GM08714 (cell line): Measurements from ENCODE around the gene TM6SF1.
A peak's percentile ranks its signal among the peaks of the same experiment; 100 is the strongest.

Experiments used
- H3K4me3 ChIP-seq: fragments of 200-500 bp; sonication (Bioruptor generic); 2 replicates; pipeline ENCODE4 v1.5.1; 2014; ENCODE audit warnings: mild to moderate bottlenecking, low read length, inconsistent platforms
- ZNF274 ChIP-seq: IDR thresholded peaks from 2 replicates; pipeline ENCODE4 v1.6.1; 2012; ENCODE audit warnings: mild to moderate bottlenecking, low read depth, low read length

The TM6SF1 gene

DNA sequence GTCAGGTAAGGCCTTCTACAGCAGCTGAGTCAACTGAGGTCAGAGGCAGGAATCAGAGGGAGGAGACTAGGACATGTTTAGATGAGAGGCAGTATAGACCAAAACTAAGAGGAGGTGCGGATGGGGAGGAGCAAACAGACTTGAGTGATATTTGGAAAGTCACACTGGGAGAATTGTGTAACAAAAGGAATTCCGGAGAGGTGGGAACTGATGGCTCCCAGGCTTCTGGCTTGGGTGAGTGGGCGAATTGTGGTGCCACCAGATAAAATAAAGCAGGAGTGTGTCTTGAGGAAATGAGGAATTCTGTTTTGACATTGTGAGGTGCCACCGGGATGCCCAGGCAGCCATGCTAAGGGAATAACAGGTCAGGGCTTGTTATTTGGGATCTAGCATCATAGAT lies 3.3 kb upstream of the TM6SF1 start:
- no peak overlapping the region for H3K4me3 ChIP-seq
- no peak for TF ChIP-seq ZNF274

DNA sequence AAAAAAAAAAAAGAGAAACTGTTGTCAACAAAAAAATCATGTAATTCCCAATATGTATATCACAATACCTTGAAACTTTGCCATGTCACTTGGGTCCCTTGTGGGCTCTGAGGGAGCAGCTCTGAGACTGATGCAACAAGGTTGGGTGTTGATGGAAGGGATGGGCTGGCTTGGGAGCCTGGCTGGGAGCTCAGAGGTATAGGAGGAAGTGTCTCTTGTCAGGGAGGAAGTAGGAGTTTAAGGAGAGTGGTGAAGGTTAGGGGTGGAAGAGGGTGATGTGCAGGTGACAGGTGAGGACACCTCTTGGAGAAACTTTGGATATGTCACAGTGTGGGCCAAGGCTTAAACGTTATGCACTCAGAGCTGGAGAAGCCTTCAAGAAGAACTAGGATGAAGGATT lies 2.0 kb upstream of the TM6SF1 start:
- TF ChIP-seq ZNF274, result no peak
- no peak overlapping the region for H3K4me3 ChIP-seq

DNA sequence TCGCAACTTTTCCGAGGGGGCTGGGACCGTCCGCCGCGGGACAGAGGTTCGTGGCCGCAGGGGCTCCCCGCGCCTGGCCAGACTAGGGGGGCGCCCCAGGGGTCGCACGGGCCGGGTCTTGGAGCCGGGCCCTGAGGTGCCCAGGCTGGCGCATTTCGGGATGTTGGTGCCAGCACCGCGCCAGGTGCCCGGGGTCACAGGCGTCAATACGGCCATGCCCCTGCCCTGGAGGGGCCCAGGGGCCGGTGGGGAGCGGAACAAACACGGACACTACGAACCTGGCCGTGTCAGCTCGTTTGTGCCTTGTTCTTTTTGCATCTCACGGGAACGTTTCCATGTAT lies 366 bp downstream of the TM6SF1 start:
- TF ChIP-seq ZNF274, result no peak

DNA sequence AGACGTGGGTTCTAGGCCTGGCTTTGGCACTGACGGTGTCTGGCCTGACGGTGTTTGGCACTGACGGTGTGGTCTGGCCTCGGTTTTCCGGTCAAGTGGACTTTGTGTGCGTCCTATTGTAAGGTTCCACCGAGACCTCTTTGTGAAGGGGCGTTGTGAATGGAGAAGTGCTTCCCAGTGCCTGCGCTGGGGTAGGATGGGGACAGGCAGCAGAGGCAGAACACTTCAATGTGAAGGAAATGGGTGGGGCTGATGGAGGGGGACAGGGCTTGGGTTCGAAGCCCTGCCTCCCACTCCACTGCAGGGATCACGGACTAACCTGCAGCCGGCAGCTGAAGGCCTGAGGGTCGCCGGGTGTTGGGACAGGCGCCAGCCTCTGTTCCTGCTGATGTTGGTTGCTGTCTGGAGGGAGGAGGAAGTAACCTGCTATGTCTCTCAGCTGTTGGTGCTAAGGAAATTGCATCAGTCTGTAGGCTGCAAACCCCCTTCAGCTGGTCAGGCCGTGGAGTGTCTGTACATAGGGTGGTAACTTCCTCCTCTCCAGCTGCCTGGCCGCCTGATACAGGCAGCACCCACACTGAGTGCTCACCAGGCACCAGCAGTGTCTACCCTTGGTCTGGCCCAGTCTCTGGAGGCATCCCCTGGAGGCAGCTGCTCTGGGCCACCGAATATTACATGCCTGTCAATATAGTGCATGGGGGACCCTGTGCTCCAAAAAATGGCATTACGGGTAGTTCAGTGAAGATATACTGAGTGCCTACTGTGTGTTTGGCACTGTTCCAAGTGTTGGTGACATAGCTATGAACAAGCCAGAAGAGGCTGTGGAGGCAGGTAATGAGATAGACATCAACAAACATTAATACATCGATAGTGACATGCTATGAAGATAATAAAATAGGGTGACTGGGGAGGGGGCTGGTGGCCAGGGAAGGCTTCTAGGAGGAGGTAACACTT lies 1.1 kb downstream of the TM6SF1 start:
- H3K4me3 ChIP-seq, result peak overlapping the region; percentile 74; the same call in 1 of the 2 replicates
- no peak for TF ChIP-seq ZNF274

More for the DNA sequence above, 366 bp downstream of the TM6SF1 start:
- peak overlapping the region; percentile 74; the same call in 1 of the 2 replicates for H3K4me3 ChIP-seq

DNA sequence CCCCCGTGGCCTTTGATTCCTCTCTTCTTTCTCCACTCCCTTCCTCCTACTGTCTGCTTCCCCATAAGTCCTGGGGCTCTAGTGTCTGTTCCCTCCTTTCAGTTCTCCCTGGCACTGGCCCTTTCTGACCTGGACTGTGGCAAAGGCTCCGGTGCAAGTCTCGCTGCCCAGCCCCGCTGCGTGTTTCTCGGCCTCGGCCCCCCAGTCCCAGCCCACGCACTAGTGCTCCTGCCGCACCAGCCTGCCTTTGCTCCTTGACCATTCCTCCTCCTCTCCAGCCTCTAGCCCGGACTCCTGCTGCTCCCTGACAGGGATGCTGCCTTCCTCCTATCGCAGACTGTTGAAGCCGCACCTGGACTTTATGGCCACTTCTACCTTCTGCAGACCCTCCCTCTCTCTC lies 2.1 kb downstream of the TM6SF1 start:
- no peak overlapping the region for H3K4me3 ChIP-seq
- TF ChIP-seq ZNF274, result no peak

DNA sequence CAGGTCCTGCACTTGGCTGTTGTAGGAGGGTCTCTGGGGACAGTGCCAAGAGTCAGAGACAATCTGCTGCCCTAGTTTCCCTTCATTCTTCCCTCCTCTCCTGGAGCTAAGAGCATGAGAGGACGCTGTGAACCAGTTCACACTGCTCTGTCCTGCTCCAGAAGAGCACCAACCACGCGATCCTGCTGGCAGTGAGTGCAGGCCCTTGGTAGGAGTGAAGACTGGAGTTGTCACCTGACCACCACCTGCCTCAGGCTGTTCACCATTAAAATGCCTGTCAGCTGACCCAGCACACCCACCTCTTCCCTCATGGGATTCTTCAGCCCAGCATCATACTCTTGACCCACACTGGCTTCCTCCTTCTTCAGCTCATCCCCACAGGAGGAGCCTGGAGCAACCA lies 2.9 kb downstream of the TM6SF1 start:
- no peak for TF ChIP-seq ZNF274
- H3K4me3 ChIP-seq, result no peak overlapping the region

DNA sequence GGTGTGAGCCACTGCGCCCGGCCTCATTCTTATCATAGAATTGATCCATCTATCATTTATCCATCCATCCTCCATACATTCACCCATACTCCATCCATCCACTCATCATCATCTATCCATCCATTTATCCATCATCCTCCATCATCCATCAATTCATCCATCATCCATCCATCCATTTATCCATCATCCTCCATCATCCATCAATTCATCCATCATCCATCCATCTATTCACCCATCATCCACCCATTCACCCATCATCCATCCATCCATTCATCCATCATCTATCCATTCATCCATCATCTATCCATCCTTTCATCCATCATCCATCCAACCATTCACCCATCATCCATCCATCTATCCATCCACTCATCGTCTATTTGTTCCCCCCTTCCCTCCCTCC lies 3.7 kb downstream of the TM6SF1 start:
- no peak overlapping the region for H3K4me3 ChIP-seq
- no peak for TF ChIP-seq ZNF274

DNA sequence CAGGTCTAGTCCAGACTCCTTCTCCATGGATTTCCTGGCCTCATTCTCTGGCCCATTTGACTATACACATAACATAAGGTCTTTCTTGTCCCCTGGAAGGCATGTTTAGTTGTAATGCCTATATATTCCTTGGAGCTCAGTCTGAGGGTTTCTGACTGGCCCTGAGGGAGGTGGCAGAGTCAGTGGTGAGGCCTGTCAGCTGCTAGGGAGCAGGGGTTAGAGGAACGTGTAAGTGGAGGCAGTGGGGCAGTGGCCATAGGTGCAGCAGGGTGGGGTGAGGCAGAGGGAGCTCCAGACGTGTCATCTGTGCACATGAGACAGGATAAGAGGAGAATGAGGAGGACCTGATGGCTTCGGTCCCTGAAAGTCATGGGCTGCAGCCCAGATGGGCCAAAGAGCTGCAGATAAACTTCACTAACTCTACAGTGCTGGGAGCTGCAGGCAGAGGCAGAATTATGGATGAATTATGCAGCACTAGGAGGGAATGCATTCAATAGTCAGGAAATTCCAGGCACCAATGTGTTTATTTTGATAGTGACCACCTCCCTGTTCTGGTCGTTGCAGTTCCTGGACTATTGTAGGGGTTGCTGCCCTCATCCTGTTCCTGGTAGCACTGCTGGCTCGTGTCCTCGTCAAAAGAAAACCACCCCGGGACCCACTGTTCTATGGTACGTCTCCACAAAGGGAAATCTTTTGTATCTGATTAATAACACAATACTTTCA lies 4.9 kb downstream of the TM6SF1 start:
- no peak for TF ChIP-seq ZNF274
- no peak overlapping the region for H3K4me3 ChIP-seq

DNA sequence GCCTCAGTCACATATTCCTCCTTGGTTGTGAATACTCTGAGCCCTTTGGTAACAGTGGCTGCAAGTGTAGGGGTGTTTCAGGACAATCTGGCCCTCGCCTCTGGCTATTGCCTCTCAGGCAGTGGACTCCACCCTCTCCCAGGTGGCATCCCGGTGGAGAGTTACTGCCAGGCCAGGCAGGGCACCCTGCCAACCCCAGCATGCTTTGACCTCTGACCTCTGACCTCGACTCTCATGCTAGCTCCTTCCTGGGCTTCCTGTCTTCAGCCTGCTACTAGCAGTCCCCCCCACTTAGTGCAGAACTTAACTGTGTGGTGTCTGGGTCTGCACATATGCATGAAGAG lies 5.5 kb downstream of the TM6SF1 start:
- H3K4me3 ChIP-seq, result no peak overlapping the region
- no peak for TF ChIP-seq ZNF274

DNA sequence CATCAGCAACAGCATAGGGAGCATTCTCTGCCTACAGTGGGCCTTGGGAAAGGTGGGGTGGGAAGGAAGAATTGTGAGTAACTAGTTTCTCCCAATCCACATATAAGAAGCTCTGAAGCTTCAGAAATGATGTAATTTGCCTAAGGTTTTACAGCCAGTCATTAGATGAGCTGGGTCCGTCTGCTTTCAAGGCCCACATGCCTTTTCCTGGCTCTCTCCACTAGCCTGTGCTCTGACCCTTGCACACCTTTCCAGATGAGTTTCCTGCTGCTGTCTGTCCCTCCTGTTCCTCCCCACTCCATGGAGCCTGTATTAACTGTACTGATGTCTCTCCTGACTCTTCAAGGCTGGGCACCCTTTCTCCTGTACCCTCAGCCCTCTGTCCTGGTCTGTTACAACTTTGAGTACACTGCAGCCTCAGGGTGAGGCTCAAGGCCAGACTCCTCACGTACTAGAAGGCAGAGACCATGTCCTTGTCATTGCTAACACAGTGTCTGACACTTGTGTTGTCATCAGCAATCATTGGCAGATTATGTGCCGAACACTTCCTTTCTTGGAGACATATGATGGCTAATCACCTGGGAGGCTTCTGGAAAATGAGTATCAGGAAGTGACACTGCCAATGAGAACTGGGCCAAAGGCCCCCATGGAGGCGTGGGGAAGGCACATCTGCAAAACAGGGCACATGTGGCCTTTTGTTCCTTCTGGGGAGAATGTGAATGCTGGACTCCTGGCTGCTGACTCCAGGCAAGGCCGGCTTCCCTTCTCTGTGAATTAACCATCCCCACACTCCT lies 6.6 kb downstream of the TM6SF1 start:
- no peak for TF ChIP-seq ZNF274
- no peak overlapping the region for H3K4me3 ChIP-seq

DNA sequence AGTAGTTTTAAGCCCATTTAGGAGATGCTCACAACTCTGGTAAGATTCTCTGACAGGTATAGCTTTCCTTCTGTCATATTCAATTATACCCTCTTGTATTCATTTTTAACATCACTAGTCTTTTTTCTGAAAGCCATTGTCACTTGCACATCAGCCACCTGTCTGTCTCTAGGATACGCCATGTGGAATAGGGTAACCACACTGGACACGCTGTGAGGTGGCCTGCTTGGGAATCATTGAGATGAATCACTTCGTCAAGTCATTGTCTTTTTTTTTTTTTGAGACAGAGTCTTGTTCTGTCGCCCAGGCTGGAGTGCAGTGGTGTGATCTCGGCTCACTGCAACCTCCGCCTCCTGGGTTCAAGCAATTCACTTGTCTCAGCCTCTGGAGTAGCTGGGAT lies 7.4 kb downstream of the TM6SF1 start:
- H3K4me3 ChIP-seq, result no peak overlapping the region
- TF ChIP-seq ZNF274, result no peak

DNA sequence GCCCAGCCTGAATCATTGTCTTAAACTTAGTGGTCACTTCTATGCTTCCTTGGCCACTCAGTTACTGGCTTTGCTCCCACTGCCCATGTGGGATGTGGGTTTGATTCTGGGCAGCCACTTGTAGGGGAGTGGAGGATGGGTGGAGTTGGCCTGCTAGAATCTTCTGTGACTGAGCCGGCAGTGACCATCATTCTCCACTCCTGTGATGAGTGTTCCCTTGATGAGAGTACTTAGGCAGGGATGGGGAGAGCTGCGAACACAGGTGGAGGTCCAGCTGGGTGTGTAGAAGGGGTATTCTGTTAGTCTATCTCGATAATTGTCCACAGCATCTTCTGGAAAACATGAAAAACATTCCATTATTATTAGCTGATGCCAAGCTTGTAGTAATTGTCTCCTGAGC lies 8.0 kb downstream of the TM6SF1 start:
- no peak for TF ChIP-seq ZNF274
- H3K4me3 ChIP-seq, result no peak overlapping the region

DNA sequence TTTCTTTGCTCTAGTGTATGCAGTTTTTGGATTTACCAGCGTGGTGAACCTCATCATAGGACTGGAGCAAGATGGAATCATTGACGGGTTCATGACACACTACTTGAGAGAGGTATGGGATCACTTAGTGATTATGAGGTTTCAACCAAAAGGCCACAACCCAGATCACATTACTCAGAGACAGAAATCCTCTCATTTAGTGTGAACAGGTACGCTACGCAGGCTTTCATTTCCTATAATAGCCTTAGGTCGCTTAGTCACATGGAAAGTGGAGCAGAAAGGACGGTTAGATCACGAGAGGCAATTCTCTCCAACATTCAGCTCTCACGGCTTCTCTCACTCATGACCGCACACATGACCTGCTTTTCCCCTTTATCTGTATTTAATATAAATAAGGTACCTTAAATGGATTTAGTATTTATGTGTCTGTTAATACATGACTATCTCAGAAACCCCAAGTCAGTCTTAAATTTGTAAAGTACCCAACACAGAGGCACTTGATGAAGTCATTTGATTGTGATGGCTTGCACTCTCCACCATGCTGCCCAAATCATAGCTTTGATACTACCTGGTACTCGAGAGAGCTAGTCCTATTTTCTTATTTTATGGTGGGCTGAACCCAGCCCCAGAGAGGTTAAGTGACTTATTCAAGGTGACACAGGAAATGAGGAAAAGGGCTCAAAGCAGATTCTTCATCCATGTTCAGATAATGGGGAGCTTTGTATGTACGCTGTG lies 8.6 kb downstream of the TM6SF1 start:
- TF ChIP-seq ZNF274, result no peak
- no peak overlapping the region for H3K4me3 ChIP-seq
